ENCODE data around the gene SEPTIN10. TPM values are rescaled to one million over a fixed set of nuclear protein-coding genes. Genes with fewer than 3 reads are reported as not detected.

The SEPTIN10 gene
- total and polyA plus RNA-seq, 2 donors (not counting 1 experiment from before 2014, with no cell fraction given) = 0.28 TPM; not detected in 1

GRCh38 chr2:109647636-109648035, 33.9 kb upstream of the SEPTIN10 start:
- no peaks in the 10 kb centered on the region for H3K4me1 ChIP-seq (ENCODE audit: control insufficient read depth in 2 of 2, insufficient read depth in 2 of 2, low read length in 2 of 2)
- H2AFZ ChIP-seq (ENCODE audit: insufficient read depth, low read depth, low read length, poor library complexity, severe bottlenecking) = no peak overlapping the region
- no peaks in the 10 kb centered on the region for H3K9me3 Mint-ChIP-seq (ENCODE audit: insufficient read depth)
- ATAC-seq (ENCODE audit: low read depth) (no peak), DNase-seq (no peak)
- H3K36me3 ChIP-seq (replicated peaks in 1 of 2; ENCODE audit: control extremely low read depth in 1 of 2, control insufficient read depth in 1 of 2, extremely low read depth in 1 of 2, insufficient read depth in 2 of 2, low read length in 1 of 2) = no peaks in the 10 kb centered on the region
- ChIA-PET CTCF (no interaction called here), POLR2A (no interaction called here)
- TF ChIP-seq EZH2 (IDR thresholded peaks at IDR 0.05; ENCODE audit: borderline replicate concordance, insufficient read depth, low read depth, low read length, poor library complexity, severe bottlenecking) (no peak), CTCF (IDR thresholded peaks at IDR 0.05) (no peak)
- no peak overlapping the region for H3K4me2 ChIP-seq (replicated peaks; ENCODE audit: low read depth, low read length, poor library complexity, severe bottlenecking)
- H3K4me1 Mint-ChIP-seq = no peaks in the 10 kb centered on the region
- H3K9ac ChIP-seq (ENCODE audit: low read length) = no peak overlapping the region
- intact Hi-C loops (cut with micrococcal nuclease) = no loop called here
- H3K27me3 ChIP-seq (replicated peaks in 1 of 4; ENCODE audit: control extremely low read depth in 1 of 4, control insufficient read depth in 3 of 4, insufficient read depth in 4 of 4, low read length in 3 of 4) = no peaks in the 10 kb centered on the region
- H3K27ac ChIP-seq (ENCODE audit: low read length in 2 of 2) = no peak overlapping the region
- H3K4me3 ChIP-seq (ENCODE audit: control extremely low read depth in 1 of 5, extremely low read depth in 1 of 5, insufficient read depth in 1 of 5, low read depth in 2 of 5, low read length in 4 of 5) = no peak overlapping the region
- no peaks in the 10 kb centered on the region for H4K20me1 ChIP-seq (ENCODE audit: control insufficient read depth, insufficient read depth, low read length, poor library complexity, severe bottlenecking)
- no peak overlapping the region for H3K4me3 Mint-ChIP-seq
- H3K9me3 ChIP-seq (ENCODE audit: control extremely low read depth in 1 of 3, control insufficient read depth in 2 of 3, insufficient read depth in 1 of 3, low read length in 2 of 3) = peaks cover 0 to 6% (median 0%) of the 10 kb centered on the region in 3 donors
- H3K27me3 Mint-ChIP-seq = peaks cover 11% of the 10 kb centered on the region
- 95% methylated on average over 6 of the region's 7 CpGs for WGBS (ENCODE audit: insufficient coverage)
- no peak overlapping the region for H3K27ac Mint-ChIP-seq
- H3K79me2 ChIP-seq (ENCODE audit: control insufficient read depth, insufficient read depth, low read length) = no peaks in the 10 kb centered on the region

GRCh38 chr2:109646961-109647360, 33.2 kb upstream of the SEPTIN10 start:
- no peak overlapping the region for H3K4me3 Mint-ChIP-seq

More at GRCh38 chr2:109646961-109647360, 33.2 kb upstream of the SEPTIN10 start:
- Mint-ChIP-seq H3K27me3 (peaks cover 11% of the 10 kb centered on the region), H3K9me3 (ENCODE audit: insufficient read depth) (no peaks in the 10 kb centered on the region), H3K27ac (no peak overlapping the region), H3K4me1 (no peaks in the 10 kb centered on the region)
- POLR2A ChIA-PET = no interaction called here
- Histone ChIP-seq H3K79me2 (ENCODE audit: control insufficient read depth, insufficient read depth, low read length) (no peaks in the 10 kb centered on the region), H3K36me3 (replicated peaks in 1 of 2; ENCODE audit: control extremely low read depth in 1 of 2, control insufficient read depth in 1 of 2, extremely low read depth in 1 of 2, insufficient read depth in 2 of 2, low read length in 1 of 2) (no peaks in the 10 kb centered on the region), H3K27ac (ENCODE audit: low read length in 2 of 2) (no peak overlapping the region), H3K4me1 (ENCODE audit: control insufficient read depth in 2 of 2, insufficient read depth in 2 of 2, low read length in 2 of 2) (no peaks in the 10 kb centered on the region), H3K4me2 (replicated peaks; ENCODE audit: low read depth, low read length, poor library complexity, severe bottlenecking) (no peak overlapping the region), H3K9ac (ENCODE audit: low read length) (no peak overlapping the region), H4K20me1 (ENCODE audit: control insufficient read depth, insufficient read depth, low read length, poor library complexity, severe bottlenecking) (no peaks in the 10 kb centered on the region), H3K9me3 (ENCODE audit: control extremely low read depth in 1 of 3, control insufficient read depth in 2 of 3, insufficient read depth in 1 of 3, low read length in 2 of 3) (peaks cover 0 to 6% (median 0%) of the 10 kb centered on the region in 3 donors), H3K4me3 (ENCODE audit: control extremely low read depth in 1 of 5, extremely low read depth in 1 of 5, insufficient read depth in 1 of 5, low read depth in 2 of 5, low read length in 4 of 5) (no peak overlapping the region), H2AFZ (ENCODE audit: insufficient read depth, low read depth, low read length, poor library complexity, severe bottlenecking) (no peak overlapping the region), H3K27me3 (replicated peaks in 1 of 4; ENCODE audit: control extremely low read depth in 1 of 4, control insufficient read depth in 3 of 4, insufficient read depth in 4 of 4, low read length in 3 of 4) (no peaks in the 10 kb centered on the region)
- CTCF ChIA-PET = no interaction called here
- WGBS (ENCODE audit: insufficient coverage) = 85% methylated on average over 4 of the region's 8 CpGs
- TF ChIP-seq EZH2 (IDR thresholded peaks at IDR 0.05; ENCODE audit: borderline replicate concordance, insufficient read depth, low read depth, low read length, poor library complexity, severe bottlenecking) (no peak), CTCF (IDR thresholded peaks at IDR 0.05) (no peak)
- ATAC-seq (ENCODE audit: low read depth) = no peak
- intact Hi-C loops (cut with micrococcal nuclease) = no loop called here
- DNase-seq = no peak
